Forelimb muscle (tissue), 1 donor: ENCODE data around the gene IDH3B. TPM values are rescaled to one million over a fixed set of nuclear protein-coding genes. Genes with fewer than 3 reads are reported as not detected.

Experiments
- DNase-seq: peaks from one replicate; pipeline ENCODE4 v3.0.0-alpha.2; 2013; ENCODE audit warnings: low read depth
- polyA plus RNA-seq: library from polyadenylated mRNA; unstranded; fragments of 120-200 nt; gene quantifications from one replicate; pipeline ENCODE4 v1.2.1, GENCODE V29; 2013; ENCODE audit not compliant: insufficient read length

IDH3B gene
- polyA plus RNA-seq, 1 donor: 99.0 TPM

GRCh38 chr20:2657241-2657640 lies 6.8 kb downstream of the IDH3B start:
- DNase-seq: no peak

- DNase-seq: no peak
These were observed 7.4 kb downstream of the IDH3B start for GRCh38 chr20:2656471-2657117.

GRCh38 chr20:2655331-2656116 lies 8.5 kb downstream of the IDH3B start:
- no peak for DNase-seq

- DNase-seq: no peak
These were observed 9.2 kb downstream of the IDH3B start for GRCh38 chr20:2654831-2655230.

- DNase-seq: no peak
These were observed 9.6 kb downstream of the IDH3B start for GRCh38 chr20:2654384-2654822.

GRCh38 chr20:2653556-2654383 lies 10.2 kb downstream of the IDH3B start:
- no peak for DNase-seq

- DNase-seq: no peak
These were observed 11.1 kb downstream of the IDH3B start for GRCh38 chr20:2652724-2653555.

GRCh38 chr20:2651772-2652723 lies 12.0 kb downstream of the IDH3B start, which contains the start of gene NOP56:
Gene NOP56, plus strand, starts transcription at chr20:2652632. Its CDS starts 29 bp downstream, at chr20:2652661.
- no peak for DNase-seq

- no peak for DNase-seq
These were observed 20.3 kb downstream of the IDH3B start for GRCh38 chr20:2643708-2644107.

GRCh38 chr20:2640899-2641298 lies 23.1 kb downstream of the IDH3B start:
- DNase-seq: no peak

GRCh38 chr20:2640260-2640659 lies 23.8 kb downstream of the IDH3B start:
- DNase-seq: no peak

GRCh38 chr20:2637246-2637645 lies 26.8 kb downstream of the IDH3B start:
- no peak for DNase-seq

- DNase-seq: no peak
These were observed 30.6 kb downstream of the IDH3B start for GRCh38 chr20:2633381-2633780.

- no peak for DNase-seq
These were observed 32.8 kb downstream of the IDH3B start for GRCh38 chr20:2631228-2631627.

GRCh38 chr20:2626853-2627541 lies 37.0 kb downstream of the IDH3B start:
- no peak for DNase-seq

- no peak for DNase-seq
These were observed 39.0 kb downstream of the IDH3B start for GRCh38 chr20:2625062-2625461.

- no peak for DNase-seq
These were observed 39.8 kb downstream of the IDH3B start for GRCh38 chr20:2624190-2624589.

- DNase-seq: no peak
These were observed 43.9 kb downstream of the IDH3B start for GRCh38 chr20:2619961-2620595.

GRCh38 chr20:2619337-2619736 lies 44.7 kb downstream of the IDH3B start:
- DNase-seq: no peak
